Measurements from ENCODE around the gene EFHB.

GRCh38 chr3:19937459-19938294, 3.7 kb upstream of the EFHB start:
- no peak for TF ChIP-seq CTCF (IDR thresholded peaks at IDR 0.05)
- TF ChIP-seq POLR2A (IDR thresholded peaks at IDR 0.05), result no peak

Measured in breast epithelium (tissue), 3 donors.